NCI-H2081 (cell line): ENCODE results near the gene ZNF778.

Experiments used
- DNase-seq, 2 experiments: peaks; one replicate each; lab custom pipeline; 2025; lab: John Stamatoyannopoulos, UW

Gene ZNF778

DNA sequence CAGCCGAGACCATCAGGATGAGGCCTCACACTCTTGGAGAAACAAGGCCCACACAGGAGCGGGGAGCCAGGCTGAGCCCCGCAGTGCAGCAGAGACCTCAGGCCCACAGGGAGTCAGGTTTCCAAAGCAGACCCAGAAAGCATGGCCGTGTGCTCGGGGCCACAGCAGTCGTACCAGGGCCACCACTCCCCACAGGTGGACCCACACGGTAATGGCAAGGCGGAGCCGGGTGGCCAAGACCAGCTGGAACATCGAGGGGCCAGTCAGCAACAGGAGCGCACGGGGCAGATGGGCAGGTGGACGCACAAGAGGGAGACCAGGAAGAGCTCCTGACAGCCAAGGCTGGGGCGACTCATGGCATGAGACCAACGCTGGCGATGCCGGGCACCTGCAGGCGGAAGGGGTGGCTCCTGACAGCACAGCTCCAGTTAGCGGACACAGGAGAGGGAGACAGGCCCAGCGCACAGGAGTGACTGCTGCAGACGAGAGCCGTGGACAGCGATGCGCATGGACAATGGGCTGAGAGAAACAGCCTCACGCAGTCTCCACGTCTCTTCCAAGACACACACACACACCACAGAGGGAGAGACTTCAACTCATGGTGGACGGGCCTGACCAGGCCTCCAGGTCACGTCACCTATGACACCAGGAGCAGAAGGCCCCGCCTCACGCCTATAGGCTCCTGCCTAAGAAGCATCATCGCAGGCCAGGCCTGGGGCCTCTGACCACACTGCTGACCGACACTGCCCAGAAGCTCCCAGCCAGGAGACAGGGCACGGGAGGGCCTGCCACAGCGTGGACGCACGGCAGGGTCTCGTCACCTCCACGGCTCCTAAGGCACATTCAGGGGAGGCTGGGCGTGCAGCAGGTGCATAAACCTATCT, 58.6 kb downstream of the ZNF778 start:
- no peak for DNase-seq

DNA sequence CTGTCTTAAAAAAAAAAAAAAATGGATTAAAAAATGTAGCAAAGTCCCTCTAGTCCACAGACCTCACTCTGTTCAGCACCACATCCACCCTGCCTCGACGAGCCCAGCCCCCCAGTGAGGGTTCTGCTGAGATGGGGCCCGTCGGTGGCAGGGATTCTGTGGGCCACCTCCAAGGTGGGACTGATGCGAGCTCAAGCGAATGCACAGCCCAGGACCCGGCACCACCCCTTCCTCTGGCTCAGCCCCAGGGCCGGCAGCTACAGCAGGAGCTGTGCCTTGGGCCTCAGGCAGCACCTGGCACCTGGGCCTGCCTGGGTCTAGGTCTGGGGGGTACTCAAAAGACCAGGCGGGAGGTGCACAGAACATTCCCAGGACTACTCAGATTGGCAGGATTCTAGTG, 59.5 kb downstream of the ZNF778 start:
- DNase-seq, result no peak

DNA sequence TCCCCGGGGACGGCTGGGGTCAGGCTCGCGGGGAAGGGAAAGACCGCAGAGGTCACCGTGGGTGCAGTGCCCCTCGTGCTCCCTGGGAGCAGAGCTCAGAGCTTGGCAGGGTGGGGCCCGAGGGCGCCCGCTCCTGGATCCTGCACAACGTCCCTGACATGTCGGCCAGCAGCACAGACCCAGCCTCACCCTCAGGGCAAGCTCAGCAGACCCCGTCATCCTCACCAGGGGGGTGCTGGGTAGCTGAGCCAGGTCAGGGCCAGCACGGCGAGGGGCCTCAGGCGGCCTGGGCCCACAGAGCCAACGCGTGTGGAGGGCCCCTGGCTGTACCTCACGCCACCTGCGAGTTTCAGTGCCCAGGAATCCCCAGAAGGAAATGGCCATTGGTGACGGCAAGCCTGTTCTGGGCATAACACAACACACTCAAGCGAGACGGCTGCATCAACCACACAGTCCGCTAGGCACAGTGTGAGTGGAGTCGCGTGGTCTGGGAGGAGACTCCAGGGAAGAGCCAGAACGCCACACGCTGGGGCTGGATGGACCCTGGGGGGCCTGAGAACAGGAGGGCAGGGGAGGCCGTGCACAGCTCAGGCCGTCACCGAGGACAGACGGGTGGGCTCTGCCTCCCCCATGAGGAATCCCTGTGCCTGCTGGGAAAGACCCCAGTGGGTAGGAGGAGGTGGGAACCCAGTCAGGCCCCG, 60.3 kb downstream of the ZNF778 start:
- no peak for DNase-seq

DNA sequence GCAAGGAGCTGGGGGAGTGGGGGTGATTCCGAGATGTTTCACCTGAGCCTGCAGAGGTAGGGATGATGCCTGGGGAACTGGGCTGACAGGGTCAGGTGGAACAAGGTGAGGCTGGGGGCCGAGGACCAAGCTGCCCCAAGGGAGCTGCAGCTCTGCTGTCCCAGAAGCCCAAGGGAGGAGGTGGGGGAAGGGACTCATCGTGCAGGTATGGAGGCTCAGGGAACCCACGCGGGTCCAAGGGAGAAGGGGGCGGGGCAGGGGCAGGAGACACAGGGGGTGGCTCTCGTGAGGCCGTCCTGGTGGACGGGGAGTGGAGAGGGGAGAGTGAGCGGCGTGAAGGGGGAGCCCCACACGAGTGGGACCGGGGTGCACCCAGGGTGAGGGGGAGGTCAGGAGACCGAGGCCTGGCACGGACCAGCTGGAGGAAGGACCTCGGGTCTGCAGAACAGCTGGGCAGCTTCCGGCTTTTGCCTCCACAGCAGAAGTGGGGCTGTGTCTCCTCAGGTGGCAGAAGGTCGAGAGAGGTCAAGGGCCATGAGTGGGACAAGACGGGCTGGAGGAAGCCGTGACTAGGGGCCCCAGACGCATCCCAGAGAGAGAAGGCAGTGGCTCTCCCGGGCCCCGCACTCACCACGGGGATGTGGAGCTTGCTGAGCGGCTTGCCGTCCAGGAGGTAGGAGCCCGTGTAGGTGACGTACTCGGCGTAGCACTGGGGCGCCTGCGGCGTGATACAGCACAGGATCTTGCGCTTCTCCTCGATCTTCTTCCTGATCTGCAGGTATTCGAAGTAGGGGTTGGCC, 61.1 kb downstream of the ZNF778 start:
- DNase-seq, result no peak

DNA sequence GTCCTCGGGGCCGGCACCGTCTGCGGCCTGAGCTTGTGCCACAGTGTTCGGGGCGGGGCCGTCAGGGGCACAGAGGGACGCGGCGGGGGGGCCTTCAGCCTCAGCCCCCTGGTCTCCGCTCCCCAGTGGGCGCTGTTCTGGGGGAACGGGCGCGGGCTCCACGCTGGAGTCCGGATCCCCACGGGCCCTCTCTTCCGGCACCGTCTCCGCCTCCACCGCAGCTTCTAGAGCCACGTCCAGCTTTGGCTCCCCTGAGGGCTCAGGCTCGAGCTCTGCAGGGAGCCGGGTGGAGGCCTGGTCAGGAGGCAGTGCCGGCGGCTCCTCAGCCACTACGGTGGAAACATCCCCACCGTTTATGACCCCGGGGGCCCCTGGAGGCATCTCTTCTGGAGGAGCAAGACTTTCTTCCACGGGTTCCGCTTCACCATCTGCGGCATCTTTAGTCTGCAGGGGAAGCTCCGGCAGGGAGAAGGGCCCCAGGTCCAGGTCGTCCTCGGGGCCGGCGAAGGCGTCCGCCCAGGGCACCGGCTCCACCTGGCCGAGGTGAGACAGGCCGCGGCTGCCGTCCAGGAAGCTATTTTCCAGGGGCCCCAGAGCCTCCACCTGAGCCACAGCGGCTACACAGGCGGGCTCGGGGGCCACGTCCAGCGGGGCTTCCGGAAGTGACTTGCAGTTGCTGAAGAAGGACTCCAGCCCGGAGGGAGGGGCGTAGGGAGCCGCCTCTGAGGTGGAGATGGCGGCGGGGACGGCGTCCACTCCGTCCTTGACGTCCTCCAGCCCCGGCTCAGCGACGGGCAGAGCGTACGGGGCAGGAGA, 62.4 kb downstream of the ZNF778 start:
- DNase-seq, result no peak

DNA sequence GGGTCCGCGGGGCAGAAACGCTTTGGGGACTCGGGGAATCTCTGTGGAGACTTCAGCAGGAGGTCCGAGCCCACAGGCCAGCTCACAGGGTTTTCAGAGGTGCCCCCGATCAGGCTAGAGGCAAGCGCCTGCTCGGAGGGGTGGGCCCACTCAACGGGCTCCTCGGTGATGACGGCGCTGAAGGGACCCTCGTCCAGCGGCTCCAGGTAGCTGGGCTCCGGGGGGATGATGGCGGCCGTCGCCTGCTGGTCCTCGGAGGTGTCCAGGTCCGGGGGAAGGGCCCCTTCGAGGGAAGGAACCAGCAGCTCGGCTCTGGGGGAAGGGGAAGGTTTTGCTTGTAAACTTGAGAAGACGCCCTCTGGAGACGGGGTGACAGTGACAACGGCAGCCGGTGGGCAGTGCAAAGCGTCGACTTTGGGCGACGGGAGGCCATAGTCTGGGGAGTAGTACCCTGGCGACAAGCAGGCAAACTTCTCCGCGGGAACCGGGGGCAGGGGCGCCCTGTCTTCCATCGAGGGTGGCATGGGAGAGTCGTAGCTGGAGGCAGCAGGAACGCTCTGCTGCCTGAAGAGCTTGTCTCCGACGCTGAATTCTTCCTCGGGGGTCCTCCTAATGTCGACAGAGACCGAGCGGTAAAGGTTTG, 63.2 kb downstream of the ZNF778 start:
- DNase-seq, result no peak

DNA sequence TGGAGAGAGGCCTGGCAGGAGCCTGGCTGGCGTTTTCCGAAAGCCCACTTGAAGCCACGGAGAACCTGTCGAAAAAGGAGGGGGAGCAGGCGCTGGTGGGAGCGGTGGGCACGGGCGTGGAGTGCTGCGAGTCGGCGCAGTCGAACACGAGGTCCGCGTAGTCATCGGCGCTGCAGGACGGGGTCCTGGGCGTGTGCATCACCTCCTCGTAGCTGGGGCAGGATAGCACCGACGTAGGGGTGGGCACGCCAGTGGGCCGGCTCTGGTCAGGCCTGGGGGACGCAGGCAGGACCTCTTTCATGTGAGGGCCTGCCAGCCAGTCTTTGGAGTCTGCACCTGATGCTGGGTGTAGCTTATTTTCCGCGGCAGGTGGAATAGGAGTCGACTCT, 63.7 kb downstream of the ZNF778 start:
- DNase-seq, result no peak

DNA sequence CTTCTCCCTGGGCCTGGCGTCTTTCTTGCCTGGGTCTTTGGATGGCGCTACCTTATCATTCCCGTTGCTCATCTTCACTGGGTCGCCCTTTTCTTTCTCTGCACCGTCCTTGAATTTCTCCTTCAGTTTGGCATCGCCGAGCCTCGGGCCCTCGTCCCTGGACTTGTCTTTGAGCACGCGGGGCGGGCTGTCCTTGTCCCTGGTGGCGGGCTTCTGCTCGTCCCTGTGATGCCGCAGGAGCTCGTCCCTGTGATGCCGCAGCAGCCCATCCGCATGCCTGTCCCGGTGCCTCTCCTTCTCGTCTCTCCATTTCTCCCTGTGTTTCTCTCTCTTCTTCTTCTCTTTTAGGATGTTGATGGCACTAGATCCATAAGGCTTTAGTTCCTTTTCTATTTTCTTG, 64.3 kb downstream of the ZNF778 start:
- no peak for DNase-seq

DNA sequence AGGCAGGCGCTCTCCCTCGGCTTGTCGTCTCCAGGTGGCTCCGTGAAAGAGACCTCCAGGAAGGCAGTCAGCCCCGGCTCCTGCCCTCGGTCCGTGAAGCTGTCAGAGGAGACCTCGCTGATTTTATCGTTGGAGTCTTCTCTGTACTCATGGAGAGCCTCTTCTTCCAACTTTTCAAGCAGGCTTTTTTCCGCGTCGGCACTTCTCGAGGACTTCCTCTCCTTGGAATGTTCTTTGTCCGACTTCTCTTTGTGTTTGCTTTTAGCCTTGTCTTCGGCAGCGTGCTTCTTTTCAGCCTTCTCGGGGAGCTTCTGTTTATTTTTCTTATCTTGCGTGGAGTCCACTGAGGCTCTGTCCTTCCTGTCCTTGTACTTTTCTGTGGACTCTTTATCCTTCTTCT, 65.0 kb downstream of the ZNF778 start:
- no peak for DNase-seq

DNA sequence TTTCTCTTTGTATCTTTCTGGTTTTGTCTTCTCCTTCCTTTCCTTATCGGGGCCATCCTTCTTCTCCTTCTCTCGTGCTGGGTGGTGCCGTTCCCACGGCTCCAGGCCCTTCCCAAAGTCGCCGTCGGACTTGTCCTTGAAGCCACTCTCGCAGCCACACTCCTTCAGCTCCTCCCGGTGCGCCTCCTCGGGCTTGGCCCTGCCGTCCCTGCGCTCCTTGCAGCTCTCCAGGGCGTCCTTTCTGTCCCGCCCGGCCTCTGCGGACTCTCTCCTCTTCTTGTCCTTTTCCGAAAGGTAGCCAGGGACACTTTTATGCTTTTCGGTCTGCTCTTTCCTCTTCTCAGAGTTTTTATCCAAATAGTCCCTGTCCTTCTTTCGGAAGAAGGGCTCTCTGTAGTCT, 65.9 kb downstream of the ZNF778 start:
- no peak for DNase-seq

DNA sequence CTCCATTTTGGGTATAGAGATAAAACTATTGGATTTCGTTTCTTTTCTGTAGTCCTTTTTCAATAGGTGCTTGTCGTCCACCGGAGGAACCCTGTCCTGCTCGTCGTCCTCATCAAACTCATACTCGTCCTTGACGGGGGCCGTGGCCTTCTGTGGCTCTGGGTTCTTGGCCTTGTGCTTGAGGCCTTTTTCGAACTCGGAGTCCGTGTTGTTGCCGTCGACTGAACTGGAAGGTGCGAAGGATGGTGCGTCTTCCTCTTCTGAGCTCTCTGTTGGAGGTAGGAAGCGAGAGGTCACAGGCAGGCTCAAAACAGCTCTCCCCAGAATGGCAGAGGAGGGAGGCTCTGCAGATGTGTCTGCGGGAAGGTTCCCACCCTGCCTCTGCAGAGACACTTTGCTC, 67.9 kb downstream of the ZNF778 start:
- no peak for DNase-seq

DNA sequence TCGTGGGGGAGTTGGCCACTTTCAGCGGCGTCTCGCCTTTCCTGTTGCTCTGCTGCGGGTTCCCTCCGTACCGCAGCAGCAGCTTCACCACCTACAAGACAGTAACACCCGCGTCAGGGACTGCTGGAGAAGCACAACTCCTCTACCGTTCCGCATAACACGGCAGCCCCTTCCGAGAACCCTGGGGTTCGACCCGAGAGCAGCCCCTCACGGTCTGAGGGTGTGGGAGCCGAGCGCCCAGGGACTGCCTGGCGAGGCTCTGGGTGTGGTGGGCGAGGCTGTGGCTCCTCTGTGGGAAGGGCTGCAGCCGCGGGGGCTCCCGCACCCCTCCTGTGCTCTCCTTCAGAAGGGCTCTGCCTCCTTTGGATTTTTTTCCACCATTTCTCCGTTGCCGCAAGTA, 68.6 kb downstream of the ZNF778 start:
- DNase-seq, result no peak
